Stimulated activated CD4-positive, alpha-beta T cell treated with anti-CD3 and anti-CD28 coated beads, Interleukin-2, amount 100 ng/mL, for 48 hours (primary cell): ENCODE measurements around the gene KIAA1217.

Experiments
- DNase-seq, 2 donors: peaks; one replicate each; pipeline ENCODE4 v3.0.0-alpha.2; 2020

KIAA1217 gene

DNA sequence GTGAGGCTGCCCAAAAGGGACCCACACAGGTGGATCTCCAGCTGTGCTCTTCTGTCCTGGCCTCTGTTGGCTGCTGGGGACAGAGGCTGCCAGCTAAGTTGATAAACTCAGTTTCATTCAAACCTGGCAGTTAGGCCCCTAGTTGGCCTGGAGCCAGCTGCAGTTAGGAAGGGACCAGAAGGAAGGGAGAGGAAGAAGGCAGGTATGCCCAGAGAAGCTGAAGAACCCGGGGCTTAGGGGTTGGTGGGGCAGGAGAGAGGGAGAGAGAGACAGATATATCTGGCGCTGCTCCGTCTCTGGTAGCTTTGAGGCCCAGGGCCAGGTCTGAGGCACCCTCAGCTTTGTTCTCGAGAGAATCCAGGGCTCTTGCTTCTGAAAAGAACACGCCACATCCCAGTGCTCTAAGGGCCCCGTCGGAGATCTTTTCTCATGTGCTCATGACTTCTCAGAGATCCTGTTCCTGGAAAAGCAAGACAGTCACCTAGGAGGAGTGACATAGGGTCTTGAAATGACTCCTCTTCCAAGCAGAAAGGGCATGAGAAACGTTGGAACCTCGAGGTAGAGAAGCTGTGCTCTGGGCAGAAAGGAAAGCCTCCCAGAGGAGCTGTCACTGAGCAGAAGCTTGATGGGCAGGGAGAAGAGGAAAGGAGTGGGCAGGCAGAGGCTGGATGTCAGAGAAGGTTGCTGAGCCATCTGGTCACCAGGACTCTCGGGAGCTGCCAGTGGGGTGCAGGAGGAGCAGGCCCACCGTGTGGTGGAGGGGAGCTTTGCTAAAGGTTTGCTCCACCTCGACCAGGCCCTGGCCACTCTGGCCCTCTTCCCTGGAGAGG, 361.1 kb downstream of the KIAA1217 start:
- DNase-seq: no peak

DNA sequence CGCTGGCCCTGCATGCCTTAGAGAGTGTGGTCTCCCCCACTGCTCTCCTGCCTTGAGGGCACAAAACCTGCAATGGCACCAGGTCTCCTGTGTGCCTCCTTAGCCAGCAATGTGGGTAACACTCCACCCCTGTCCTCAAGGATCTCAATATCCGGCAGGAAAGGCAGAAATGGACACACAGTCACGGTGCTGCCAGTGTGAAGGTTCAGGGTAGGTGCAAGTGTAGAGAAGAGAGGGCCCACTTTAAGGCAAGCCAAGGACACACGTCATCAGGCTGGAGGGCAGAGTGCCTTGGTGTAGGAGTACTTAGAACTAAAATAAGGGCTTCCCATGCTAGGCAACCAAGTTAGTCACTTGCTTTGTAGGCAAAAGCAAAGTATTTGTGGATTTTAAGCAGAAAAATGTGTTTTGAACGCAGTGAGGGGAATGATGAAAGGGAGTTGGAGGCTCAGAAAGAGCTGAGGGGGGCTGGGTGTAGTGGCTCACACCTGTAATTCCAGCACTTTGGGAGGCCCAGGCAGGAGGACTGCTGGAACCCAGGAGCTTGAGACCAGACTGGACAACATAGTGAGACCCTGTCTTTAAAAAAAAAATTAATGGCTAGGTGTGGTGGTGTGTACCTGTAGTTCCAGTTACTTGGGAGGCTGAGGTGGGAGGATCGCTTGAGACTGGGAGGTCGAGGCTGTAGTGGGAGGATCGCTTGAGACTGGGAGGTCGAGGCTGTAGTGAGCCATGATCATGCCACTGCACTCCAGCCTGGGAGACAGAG, 361.9 kb downstream of the KIAA1217 start:
- DNase-seq: no peak

DNA sequence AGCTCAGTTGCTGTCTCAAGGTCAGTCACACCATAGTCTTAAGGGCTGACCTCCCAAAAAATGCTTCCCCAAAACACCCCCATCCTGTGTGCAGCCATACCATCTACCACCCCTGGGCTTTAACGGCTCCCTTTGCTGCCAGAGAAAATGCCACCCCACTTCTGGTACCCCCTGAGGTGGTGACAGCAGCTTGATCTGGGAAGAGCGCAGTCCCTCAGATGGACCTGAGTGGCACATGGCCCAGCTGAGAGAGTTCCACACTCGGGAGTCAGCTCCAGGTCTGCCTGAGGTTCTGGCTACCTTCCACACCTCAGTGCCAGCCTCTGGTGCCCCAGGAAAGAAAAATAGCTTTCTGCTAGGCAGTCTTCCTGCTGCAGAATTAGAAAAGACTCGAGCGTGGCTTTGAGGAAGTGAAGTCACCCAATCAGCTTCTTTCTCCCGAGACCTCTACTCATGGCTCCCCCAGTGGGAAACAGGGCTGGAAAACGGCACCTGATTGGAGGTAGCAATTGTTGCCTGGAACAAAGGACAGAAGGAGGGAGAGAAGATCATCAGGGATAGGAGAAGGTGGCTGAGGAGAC, 363.0 kb downstream of the KIAA1217 start:
- no peak for DNase-seq

DNA sequence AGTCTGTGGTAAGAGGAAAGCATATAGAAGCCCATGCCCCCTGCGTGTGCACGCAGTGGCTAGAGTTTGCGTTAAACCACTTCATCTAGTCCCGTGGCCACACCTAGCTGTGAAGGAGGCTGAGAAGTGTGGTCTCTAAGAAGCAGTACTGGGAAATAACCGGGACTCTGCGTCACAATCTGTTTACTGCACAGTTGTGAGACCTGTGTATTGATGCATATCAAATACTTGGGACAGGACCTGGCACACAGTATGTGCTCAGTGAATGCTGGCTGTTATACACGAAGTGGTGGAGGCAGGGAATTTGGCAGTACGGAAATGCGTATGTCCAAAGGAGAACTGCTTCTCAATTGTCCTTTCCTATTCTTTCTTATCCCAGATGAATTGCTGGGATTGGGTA, 365.2 kb downstream of the KIAA1217 start:
- no peak for DNase-seq

DNA sequence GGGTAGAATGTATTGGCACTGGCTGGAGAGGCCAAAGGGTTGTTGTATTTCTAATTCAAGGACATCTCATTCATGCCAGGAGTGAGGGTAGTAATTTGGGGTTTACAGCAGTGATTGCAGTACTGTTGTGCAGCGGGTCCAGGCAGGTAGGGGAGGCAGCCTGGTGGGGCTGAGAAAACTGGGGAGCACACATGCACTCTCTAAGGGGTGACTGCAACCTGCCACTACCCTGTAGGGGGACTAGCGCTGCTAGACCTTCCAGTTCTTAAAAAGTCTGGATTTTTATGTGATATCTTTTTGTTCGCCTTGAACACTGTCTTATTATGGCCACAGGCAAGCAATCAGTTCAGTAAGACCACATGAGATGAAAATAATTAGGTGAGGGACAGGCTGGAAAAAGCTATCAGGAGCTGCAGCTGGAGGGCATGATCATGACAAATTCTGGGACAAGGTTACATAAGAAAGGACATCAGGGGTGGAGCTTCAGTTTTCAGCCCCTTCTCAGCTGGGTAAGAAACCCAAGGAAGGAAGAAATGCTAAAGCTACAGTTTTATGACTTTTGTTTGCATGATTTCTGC, 365.7 kb downstream of the KIAA1217 start:
- DNase-seq: no peak

DNA sequence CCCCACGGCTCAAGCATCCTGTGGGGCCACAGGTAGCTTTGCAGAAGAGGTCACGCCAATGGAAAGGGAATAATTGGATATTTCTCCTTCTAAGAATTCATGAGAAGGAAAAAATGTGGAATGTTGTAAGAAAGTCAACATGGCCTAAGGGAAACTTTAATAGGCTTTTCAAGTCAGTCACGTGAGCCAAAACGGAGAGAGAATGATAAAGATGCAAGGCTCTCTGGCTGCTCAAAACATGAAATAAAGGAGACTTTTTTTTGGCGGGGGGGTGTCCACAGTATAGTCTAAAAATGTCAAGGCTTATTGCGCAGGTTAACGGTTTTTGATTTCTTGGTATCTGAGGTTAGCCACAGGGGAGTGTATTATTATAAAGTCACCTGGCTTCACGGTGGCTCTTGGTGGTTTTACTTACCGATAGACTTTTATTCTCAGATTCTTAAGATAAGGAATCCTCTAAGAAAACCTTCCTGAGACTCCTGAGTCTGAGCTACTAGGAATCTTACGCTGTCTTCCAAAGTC, 366.6 kb downstream of the KIAA1217 start:
- no peak for DNase-seq

DNA sequence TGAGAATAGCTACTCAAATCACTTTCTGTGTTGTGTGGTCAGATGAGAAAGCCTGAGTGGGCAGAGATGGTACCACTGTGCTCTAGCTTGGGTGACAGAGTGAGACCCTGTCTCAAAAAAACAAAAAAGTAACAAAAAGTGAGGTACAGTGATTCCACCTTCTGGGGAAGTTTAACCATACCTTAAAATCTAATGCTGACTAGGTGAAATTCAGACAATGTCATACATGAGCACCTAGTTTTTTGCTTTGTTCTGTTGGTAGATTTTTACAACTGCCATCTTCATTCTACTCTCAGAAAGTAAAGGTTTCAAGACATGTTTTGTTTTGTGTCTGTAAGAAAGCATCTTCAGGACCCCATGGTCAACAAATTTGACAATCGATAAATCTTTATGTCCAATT, 370.5 kb downstream of the KIAA1217 start:
- no peak for DNase-seq

DNA sequence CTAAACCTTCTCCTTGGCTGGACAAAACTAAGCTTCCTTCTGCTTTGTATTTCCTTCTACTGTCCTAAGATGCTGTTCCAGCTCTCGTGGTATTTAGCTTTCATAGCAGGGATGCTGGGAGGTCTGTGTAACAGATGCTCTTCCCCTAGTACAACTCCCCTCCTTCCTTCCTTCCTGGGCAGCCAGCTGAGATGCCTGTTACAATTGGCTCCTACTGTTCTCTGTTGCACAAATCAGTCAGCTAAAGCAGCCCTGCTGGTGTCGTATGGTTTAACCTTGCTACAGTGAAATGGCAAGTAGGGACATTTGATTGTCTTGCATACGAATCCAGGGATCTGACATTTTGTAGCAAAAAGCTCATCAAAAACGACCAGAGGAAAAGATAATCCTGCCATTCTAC, 371.0 kb downstream of the KIAA1217 start:
- DNase-seq: no peak

DNA sequence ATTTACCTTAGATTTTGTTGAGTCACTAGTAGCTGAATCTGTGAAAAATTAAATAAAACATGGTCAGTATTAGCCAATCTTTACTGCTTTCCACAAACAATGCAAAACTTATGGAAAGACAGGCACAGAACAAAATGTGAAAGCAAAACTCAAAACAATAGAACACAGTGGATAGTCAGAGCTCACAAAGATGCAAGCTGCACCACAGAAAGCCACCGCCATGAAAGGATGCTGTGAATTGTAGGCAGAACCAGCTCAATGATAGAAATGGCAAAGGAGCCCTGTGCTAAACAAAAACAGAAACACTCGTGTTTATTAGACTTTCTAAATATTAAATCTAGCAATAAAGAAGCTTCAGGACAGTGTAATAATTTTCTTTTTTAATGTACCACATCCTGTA, 380.3 kb downstream of the KIAA1217 start:
- DNase-seq: no peak

DNA sequence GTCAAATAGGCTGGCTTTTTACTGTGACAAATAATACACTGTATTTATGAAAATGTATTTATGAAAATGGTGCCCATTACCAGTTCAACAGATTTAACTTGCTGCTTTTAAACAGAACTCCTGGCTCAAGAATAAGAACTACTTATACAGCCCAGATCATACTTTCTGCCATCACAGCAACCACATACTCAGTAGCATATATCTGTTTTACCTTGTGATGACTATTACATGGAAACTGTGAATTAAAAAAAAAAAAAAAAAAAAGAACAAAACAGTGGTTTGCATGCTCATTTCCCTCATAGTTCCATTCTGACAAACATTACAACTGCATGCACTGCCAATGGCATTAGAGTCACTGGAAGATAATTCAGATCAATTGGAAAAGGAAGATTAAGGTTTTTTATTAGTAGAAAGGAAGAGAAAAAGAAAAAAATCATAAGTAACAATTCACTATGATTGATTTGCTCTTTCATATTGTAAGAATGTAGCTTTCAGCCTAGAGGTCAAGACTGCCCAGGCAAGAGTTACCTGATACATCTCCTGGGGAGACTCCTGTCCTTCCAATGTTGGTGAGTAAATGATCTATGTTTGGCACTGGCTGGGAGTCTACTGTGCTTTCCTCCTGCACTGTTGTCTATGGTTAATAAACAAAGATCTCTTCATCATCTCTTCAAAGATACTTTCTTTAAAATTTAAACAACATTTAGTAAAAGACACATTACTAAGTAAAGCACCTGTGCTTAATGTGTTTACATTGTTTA, 381.9 kb downstream of the KIAA1217 start:
- no peak for DNase-seq

DNA sequence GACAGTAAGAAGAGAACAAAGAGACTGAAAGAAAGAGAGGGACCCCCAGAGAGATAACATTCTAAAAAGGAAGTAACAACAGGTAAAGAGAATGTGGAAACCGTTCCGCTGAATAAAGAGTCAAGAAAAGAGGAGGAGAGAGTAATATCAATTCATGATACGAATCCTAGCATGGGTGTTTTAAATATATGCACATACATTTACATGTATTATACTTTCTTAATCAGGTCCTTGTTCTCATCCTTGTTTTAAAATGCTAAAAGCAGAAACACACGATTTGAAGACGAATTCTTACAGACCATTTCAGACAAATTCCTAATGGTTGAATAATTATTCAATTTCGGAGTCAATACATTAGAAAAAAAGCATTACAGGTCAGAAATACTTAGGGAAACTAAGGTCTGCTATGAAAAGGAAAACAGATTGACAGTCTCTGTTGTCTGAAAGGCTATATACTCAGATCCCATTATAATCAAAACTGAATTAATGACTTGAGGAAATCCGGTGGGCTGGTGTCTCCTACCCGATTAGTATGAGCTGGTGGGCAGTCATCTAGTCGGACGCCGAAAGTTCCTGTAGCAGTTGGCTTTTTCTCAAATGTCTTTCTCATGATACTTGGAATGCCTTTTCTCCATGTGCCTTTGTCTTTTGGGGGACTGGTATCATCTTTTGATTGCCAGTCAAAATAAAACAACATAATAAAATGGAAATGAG, 387.4 kb downstream of the KIAA1217 start:
- no peak for DNase-seq

DNA sequence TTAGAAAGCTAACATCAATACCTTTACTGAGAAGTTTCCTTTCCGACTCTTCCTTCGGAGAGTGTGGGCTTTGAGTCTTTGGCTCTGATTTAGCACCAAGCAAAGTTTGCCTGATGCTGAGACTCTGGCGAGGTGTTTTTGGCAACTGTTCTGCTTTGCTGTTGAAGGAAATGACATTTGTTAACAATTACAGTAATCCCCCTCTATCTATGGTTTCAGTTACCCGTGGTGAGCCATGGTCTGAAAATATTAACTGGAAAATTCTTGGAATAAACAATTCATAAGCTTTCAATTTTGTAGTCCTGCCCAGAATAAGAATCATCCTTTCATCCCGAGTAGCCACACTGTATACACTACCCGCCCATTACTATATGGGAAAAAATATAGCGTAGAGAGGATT, 388.5 kb downstream of the KIAA1217 start:
- DNase-seq: no peak
